Bronchial epithelial cell (primary cell): Measurements from ENCODE around the gene DIAPH1. TPM values are rescaled to one million over a fixed set of nuclear protein-coding genes. Genes with fewer than 3 reads are reported as not detected.
A peak's percentile ranks its signal among the peaks of the same experiment; 100 is the strongest.

ENCODE experiments used
- DNase-seq: peaks from one replicate; pipeline ENCODE4 v3.0.0-alpha.2; 2010; ENCODE audit warnings: low read depth
- FAIRE-seq: peaks from 2 replicates; lab custom pipeline; 2011; peaks lifted over from hg19 to GRCh38; lab: Jason Lieb, UNC
- H3K27me3 ChIP-seq: 2 replicates; pipeline ENCODE4 v1.5.1; 2011; ENCODE audit warnings: low read length; ENCODE audit not compliant: control insufficient read depth, insufficient read depth
- H3K36me3 ChIP-seq: 2 replicates; pipeline ENCODE4 v1.5.1; 2011; ENCODE audit warnings: low read length; ENCODE audit not compliant: control insufficient read depth, insufficient read depth
- H3K4me3 ChIP-seq: 2 replicates; pipeline ENCODE4 v1.5.1; 2011; ENCODE audit warnings: mild to moderate bottlenecking, low read depth, low read length, control low read depth
- total RNA-seq: library from RNA; depleted of rRNA; stranded (reverse); fragments of >200 nt; gene quantifications from 2 replicates; pipeline ENCODE4 v1.2.1, GENCODE V29; 2014
- TF ChIP-seq, protein P1 (sequence below): IDR thresholded peaks from 2 replicates; pipeline ENCODE4 v1.5.1; 2011; ENCODE audit warnings: mild to moderate bottlenecking, moderate library complexity, low read length, control low read depth, inconsistent platforms; ENCODE audit not compliant: insufficient read depth, severe bottlenecking

The DIAPH1 gene
- total RNA-seq, 1 donor from 2014 or later: 48.2 TPM

DNA sequence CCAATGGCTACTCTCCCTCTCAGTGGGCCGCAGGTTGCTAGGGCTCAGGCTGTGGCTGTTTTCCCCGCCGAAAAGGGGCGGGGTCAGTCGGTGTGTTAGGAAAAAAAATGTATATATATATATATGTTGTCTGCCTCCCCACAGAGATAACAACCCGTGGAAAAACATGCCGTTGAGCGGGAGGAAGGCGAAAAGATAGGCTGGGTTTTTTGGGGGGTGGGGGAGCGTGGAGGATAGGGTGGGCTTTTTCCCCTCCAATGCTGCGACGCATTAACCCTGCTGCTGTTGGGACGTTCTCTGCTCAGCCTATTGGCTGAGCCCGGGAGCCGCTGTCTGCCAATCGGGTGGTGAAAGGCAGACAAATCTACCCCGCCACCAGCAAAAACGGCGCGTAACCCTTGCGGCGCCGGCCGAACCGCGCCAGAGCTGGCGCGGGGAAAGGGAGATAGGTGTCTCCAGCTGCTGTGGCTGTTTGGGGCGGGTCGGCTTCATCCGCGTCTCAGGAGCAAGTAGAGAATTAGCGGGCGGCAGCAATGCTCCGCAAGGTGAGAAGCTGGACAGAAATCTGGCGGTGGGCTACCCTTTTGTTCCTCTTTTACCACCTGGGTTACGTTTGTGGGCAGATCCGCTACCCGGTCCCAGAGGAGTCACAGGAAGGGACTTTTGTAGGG is 134.0 kb downstream of the DIAPH1 start, which contains the start of gene PCDHGC4:
PCDHGC4 (plus strand) TSS at position 390 of the 671 bp plus-strand sequence; CDS start at position 534, 144 bp downstream.
- TF ChIP-seq, protein P1, sequence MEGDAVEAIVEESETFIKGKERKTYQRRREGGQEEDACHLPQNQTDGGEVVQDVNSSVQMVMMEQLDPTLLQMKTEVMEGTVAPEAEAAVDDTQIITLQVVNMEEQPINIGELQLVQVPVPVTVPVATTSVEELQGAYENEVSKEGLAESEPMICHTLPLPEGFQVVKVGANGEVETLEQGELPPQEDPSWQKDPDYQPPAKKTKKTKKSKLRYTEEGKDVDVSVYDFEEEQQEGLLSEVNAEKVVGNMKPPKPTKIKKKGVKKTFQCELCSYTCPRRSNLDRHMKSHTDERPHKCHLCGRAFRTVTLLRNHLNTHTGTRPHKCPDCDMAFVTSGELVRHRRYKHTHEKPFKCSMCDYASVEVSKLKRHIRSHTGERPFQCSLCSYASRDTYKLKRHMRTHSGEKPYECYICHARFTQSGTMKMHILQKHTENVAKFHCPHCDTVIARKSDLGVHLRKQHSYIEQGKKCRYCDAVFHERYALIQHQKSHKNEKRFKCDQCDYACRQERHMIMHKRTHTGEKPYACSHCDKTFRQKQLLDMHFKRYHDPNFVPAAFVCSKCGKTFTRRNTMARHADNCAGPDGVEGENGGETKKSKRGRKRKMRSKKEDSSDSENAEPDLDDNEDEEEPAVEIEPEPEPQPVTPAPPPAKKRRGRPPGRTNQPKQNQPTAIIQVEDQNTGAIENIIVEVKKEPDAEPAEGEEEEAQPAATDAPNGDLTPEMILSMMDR: no peak
- Histone ChIP-seq H3K27me3 (no peaks in the 10 kb centered on the region), H3K4me3 (peak within 1 kb of the TSS; percentile 26), H3K36me3 (peaks cover 5% of the 10 kb centered on the region)
- FAIRE-seq: no peak
- DNase-seq: no peak

- DNase-seq: no peak
- no peak for FAIRE-seq
- Histone ChIP-seq H3K27me3 (no peaks in the 10 kb centered on the region), H3K4me3 (no peak overlapping the region), H3K36me3 (peaks cover 5% of the 10 kb centered on the region)
- TF ChIP-seq, protein P1: no peak
Measured at GRCh38 chr5:141484310-141484640, 134.5 kb downstream of the DIAPH1 start.

GRCh38 chr5:141483902-141484301 is 134.9 kb downstream of the DIAPH1 start:
- Histone ChIP-seq H3K36me3 (peaks cover 5% of the 10 kb centered on the region), H3K4me3 (no peak overlapping the region), H3K27me3 (no peaks in the 10 kb centered on the region)
- no peak for DNase-seq
- no peak for FAIRE-seq
- TF ChIP-seq, protein P1: no peak

DNA sequence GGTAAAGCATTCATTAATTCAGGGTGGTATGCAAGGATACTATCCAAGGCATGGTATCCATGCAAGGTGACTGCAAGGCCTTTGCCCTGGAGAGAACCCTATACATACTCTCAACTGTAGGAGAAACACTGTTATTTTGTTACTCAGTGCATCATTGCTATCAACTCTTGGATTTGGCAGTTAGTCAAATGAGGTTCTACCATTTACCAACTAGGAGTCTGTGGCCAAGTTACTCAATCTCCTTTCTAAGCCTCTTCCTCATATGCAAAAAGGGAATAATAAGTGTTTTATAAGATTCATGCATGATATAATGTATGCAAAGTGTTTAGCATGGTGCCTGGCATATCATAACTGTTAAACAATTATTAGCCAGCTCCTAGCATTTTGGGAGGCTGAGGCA is 139.0 kb downstream of the DIAPH1 start:
- Histone ChIP-seq H3K27me3 (no peaks in the 10 kb centered on the region), H3K4me3 (no peak overlapping the region), H3K36me3 (peaks cover 1% of the 10 kb centered on the region)
- TF ChIP-seq, protein P1: no peak
- no peak for FAIRE-seq
- no peak for DNase-seq

DNA sequence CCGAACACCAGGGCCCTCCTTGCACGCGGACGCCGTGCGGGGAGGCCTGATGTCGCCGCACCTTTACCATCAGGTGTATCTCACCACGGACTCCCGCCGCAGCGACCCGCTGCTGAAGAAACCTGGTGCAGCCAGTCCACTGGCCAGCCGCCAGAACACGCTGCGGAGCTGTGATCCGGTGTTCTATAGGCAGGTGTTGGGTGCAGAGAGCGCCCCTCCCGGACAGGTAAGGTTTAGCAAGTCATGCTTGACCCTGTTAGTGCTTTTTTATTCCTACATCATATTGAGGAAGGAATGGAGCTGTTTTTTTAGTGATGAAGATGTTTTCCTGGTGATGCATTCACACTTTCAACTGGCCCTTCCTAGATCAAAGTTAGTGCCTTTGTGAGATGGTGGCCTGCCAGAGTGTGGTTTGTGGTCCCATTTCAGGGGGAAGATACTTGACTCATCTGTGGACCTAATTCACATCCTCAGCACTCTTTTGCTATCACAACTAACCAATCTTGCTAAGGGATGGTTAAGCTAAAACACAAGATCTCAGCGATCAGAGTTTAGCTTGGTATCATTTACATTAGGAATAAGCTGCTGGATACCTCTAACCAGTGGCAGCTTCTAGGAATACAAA is 140.4 kb downstream of the DIAPH1 start:
- Histone ChIP-seq H3K27me3 (no peaks in the 10 kb centered on the region), H3K4me3 (peak overlapping the region; percentile 23), H3K36me3 (peaks cover 1% of the 10 kb centered on the region)
- DNase-seq (peak; percentile 52), FAIRE-seq (no peak)
- TF ChIP-seq, protein P1: peak; percentile 76

GRCh38 chr5:141477815-141478214 is 141.0 kb downstream of the DIAPH1 start:
- peaks cover 1% of the 10 kb centered on the region for H3K36me3 ChIP-seq
- DNase-seq: no peak
- TF ChIP-seq, protein P1: no peak
- H3K4me3 ChIP-seq: peak overlapping the region; percentile 23
- H3K27me3 ChIP-seq: no peaks in the 10 kb centered on the region
- FAIRE-seq: no peak
